Inflammatory macrophage treated with lipopolysaccharide for 1 hour (primary cell): Measurements from ENCODE around the gene SCAP.
"Not testable (repeated sequence)": the region's sequence is repeated elsewhere in the genome, so short reads cannot be mapped to it uniquely, and the experiment has no call there.

Experiments
- DNase-seq, 2 donors: peaks; one replicate each; pipeline ENCODE4 v3.0.0-alpha.2; 2020 to 2022

Gene SCAP

DNA sequence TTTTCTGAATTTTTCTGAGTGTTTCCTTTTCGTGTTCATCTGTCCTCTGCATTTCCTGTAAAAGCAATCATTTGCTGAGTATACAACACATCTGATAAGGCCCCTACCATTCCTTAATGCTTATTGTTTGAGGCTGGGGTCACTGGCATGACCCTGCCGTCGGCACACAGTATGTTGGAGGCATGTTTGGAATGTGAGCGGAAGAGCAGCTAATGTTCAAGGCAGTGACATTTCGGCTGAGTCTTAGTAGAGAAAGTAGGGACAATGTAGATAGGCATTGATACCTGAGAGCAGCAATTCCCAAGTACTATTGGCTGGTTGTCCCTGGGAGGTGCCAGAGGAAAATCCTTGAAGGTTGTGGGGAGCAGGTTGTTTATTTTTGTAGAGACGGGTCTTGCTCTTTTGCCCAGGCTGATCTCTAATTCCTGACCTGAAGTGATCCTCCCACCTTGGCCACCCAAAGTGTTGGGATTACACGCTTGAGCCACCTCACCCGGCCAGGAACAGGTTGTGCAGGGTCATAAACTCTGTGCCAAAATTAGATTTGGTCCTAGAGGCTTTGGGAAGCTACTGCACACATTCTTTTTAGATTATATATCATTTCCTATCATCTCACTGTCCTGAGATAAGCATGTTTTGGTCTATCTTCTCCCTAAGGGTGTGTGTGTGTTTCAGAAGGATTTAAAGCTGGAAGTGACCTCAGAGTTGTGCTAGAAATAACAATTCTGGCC lies 81.4 kb downstream of the SCAP start:
- DNase-seq, result no peak

- no peak for DNase-seq
Observed at GRCh38 chr3:47392933-47393332, 82.8 kb downstream of the SCAP start.

- DNase-seq, result no peak
Observed at GRCh38 chr3:47385796-47386195, 89.9 kb downstream of the SCAP start.

GRCh38 chr3:47385007-47385406 lies 90.7 kb downstream of the SCAP start:
- no peak for DNase-seq

DNA sequence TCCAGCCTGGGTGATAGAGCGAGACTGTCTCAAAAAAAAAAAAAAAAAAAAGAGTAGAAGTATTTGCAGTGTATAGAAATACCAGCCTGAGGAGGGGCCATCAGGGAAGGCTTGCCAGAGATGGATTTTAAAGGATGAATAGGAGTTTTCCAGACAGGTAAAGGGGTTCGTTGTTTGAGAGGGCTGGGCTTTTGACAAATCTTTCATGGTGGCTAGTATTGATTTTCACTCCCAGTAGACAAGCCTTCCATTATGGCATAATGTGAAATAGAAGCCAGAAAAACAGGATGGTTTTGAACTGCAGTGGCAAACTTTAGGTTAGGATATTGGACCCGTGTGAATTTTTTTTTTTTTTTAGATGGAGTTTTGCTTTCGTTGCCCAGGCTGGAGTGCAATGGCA lies 91.3 kb downstream of the SCAP start:
- DNase-seq, result no peak

- peak; percentile 85 to 89 for DNase-seq
Observed at GRCh38 chr3:47381317-47382157, 94.2 kb downstream of the SCAP start.

DNA sequence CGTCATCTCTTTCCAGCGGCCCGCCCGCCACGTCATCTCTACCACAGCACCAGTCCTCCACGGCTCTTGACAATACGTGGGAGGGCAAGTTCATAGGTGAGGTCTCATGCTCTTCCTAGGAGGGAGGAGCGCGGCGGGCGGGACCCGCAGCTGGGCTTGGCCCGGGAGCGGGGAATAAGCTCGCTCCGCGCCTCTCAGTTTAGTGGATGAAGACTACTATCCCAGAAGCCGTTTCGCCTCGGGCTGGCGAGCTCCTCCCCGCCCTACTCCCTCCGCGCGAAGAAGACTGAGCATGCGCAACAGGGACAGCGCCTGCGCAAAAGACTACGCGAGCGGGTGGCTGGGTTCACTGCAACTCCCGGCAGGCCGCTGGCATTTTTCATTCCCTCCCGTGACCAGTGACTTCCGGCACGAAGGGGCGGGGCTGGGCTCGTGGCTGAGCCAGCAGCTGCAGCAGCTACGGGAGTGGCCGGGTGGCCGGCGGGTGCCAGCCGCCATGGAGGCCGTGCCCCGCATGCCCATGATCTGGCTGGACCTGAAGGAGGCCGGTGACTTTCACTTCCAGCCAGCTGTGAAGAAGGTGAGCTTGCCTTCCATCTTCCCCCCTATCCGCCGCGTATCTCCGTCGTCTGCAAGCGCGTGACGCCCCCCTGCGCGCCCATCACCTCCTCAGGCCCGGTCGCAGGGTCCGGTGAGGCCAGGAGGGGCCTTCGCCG lies 95.0 kb downstream of the SCAP start, which contains the start of gene PTPN23:
PTPN23 (plus strand) TSS at position 421 of the 716 bp plus-strand sequence; CDS start at position 497, 76 bp downstream.
- peak; percentile 98 to 99 for DNase-seq

- no peak for DNase-seq
Observed at GRCh38 chr3:47380026-47380600, 95.6 kb downstream of the SCAP start.

GRCh38 chr3:47379411-47379899 lies 96.3 kb downstream of the SCAP start:
- DNase-seq, result no peak

DNA sequence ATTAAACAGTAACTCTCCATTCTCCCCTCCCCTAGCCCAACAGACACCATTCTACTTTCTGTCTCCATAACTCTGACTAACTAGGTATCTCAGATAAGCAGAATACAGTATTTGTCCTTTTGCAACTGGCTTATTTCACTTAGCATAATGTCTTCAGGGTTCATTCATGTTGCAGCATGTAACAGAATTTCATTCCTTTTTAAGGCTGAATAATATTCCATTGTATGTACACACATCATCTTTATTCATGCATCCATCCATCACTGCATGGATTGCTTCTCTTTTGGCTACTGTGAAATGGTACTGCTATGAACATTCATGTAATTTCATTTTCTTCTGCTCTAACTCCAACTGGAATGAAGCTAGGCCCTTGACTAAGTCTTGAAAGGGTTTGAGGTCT lies 96.9 kb downstream of the SCAP start:
- no peak for DNase-seq

GRCh38 chr3:47377186-47377585 lies 98.6 kb downstream of the SCAP start:
- DNase-seq, result peak in 1 of 2 donors; percentile 32

GRCh38 chr3:47376393-47376792 lies 99.3 kb downstream of the SCAP start:
- DNase-seq, result no peak

DNA sequence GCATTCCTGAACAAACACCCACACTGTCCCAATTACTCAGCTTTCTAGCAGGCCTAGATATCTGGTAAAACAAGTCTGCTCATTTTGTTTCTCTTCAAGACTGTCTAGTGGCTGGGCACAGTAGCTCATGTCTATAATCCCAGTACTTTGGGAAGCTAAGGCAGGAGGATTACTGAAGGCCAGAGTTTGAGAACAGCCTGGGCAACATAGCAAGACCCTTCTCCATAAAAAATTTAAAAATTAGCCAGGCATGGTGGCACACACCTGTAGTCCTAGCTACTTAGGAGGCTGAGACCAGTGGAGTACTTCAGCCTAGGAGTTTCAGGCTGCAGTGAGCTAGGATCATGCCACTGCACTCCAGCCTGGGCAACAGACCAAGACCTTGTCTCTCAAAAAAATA lies 101.2 kb downstream of the SCAP start:
- DNase-seq, result no peak

DNA sequence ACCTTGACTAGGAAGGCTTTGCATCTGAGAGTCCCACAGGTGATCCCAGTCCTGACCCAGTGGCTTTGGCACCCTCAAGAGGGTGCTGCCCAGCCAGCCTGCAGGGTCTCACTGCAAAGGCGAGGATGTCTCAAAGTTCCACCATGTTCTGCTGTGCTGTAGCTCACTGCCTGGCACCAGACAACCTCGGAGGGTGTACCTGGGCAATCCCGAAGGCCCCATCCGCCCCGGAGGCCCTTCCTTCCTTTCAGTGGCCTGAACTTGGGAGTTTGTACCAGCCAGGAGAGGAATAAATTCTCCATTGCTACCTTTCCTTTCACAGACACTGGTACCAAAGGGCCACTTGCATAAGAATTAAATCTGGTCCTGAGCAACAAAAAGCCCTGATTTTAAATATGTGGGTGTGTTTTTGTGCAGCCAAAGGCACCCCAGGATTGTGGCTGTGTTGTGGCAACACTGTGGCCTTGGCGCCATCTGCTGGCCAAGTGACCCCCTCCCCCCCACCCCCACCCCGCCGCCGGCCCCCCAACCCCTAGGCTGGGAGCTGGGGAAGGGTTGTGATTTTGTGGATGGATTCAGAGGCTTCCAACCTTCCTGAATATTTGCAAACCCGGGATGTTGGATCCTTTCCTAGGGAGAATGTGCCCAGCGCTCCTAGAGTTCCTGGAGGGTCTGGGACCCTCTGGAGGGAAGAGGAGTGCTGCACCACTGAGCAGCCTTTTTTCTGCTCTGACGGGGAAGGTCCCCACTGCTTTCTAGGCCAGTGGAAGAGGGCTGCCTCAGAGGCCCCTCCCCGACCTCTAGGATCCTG lies 104.6 kb downstream of the SCAP start:
- DNase-seq, result peak in 1 of 2 donors; percentile 29

DNA sequence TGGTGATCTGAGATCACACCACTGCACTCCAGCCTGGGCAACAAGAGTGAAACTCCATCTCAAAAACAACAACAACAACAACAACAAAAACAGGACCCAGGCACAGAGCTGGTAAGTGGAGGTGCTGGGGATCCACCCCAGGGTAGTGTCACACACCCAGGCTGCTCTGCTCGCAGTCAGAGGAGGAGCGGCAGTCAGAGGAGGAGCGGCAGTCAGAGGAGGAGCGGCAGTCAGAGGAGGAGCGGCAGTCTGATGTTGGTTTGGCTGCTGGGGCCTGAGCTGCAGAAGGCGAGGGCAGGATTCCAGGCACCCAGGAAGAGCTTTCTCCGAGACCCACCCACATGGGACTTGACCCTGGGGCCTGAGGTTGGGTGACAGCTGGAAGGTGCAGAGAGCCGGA lies 105.7 kb downstream of the SCAP start:
- DNase-seq, result not testable (repeated sequence)

GRCh38 chr3:47367631-47368030 lies 108.1 kb downstream of the SCAP start:
- no peak for DNase-seq

- DNase-seq, result no peak
Observed at GRCh38 chr3:47366833-47367232, 108.9 kb downstream of the SCAP start.

DNA sequence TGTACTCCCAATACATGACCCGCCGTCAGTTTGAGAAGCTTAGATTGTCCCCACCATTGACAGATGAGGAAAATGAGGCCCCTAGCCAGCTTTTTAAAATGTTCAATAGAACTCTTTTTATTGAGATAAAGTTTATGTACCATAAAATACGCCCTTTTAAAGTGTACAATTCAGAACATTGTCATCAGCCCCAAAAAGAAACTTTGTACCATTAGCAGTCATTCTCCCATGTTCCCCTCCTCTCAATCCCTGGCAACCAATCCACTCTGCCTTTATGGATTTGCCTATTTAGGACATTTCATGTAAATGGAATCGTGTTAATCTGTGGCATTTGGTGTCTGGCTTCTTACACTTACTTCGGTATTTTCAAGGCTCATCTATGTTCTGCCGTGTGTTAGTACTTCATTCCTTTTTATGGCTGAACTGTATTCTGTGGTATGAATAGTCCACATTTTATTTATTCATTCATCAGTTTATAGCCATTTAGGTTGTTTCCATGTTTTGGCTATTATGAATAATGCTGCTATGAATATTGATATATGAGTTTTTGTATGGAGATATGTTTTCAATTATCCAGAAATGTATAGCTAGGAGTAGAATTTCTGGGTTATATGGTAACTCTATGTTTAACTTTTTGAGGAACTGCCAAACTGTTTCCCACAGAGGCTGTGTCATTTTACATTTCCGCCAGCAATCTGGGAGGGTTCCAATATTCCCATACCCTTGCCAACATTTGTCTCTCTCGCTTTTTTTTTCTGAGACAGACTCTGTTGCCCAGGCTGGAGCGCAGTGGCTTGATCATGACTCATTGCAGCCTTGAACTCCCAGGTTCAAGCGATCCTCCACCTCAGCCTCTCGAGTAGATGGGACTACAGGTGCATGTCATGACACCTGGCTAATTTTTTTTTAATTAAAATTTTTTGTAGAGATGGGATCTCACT lies 110.3 kb downstream of the SCAP start:
- DNase-seq, result peak in 1 of 2 donors; percentile 14
